ENCODE results near the gene SLC26A1.
"Not testable (repeated sequence)": the region's sequence is repeated elsewhere in the genome, so short reads cannot be mapped to it uniquely, and the experiment has no call there.

Gene SLC26A1

GRCh38 chr4:978957-979701 is 14.1 kb downstream of the SLC26A1 start:
- peaks cover 0 to 5% (median 0%) of the 10 kb centered on the region in 11 experiments; a peak in 1 of 22 replicates for H4K20me1 ChIP-seq
- H3K4me3 ChIP-seq: peak overlapping the region in 2 of 10 experiments; percentile 11 to 29; a peak in 1 of 20 replicates
- H3K27ac ChIP-seq: peak overlapping the region in 5 of 11 experiments; percentile 34 to 64 (median 55); a peak in 11 of 22 replicates
- H3K27me3 ChIP-seq: no peaks in the 10 kb centered on the region
- peak in 4 of 11 experiments; percentile 11 to 55 (median 44); a peak in 3 of 22 replicates for TF ChIP-seq Cebpa-rat (IDR thresholded peaks at IDR 0.05)
- H3K36me3 ChIP-seq: no peaks in the 10 kb centered on the region
- peaks cover 0 to 45% (median 19%) of the 10 kb centered on the region in 10 experiments; a peak in 13 of 20 replicates for H3K4me1 ChIP-seq
- H3K9me3 ChIP-seq (replicated peaks in 1 of 11): peaks cover 6 to 12% (median 10%) of the 10 kb centered on the region in 11 experiments; a peak in 20 of 22 replicates
- peak overlapping the region in 4 of 11 experiments; percentile 5 to 52 (median 34); a peak in 6 of 22 replicates for H3K9ac ChIP-seq
- peak overlapping the region in 8 of 11 experiments; percentile 30 to 93 (median 76); a peak in 15 of 22 replicates for H3K4me2 ChIP-seq

GRCh38 chr4:976016-976415 is 17.2 kb downstream of the SLC26A1 start:
- H3K4me2 ChIP-seq, H3K4me3 ChIP-seq, H3K9ac ChIP-seq, H3K36me3 ChIP-seq, H3K27me3 ChIP-seq, H3K27ac ChIP-seq: not testable (repeated sequence)
- H4K20me1 ChIP-seq: peaks cover 17 to 24% (median 21%) of the 10 kb centered on the region in 11 experiments; a peak in 21 of 22 replicates
- peaks cover 6 to 17% (median 15%) of the 10 kb centered on the region in 11 experiments; a peak in 20 of 22 replicates for H3K9me3 ChIP-seq (replicated peaks in 1 of 11)
- peaks cover 18 to 60% (median 38%) of the 10 kb centered on the region in 10 experiments for H3K4me1 ChIP-seq

- H4K20me1 ChIP-seq: peaks cover 25 to 35% (median 33%) of the 10 kb centered on the region in 11 experiments; a peak in 21 of 22 replicates
- peaks cover 6 to 17% (median 15%) of the 10 kb centered on the region in 11 experiments; a peak in 20 of 22 replicates for H3K9me3 ChIP-seq (replicated peaks in 1 of 11)
- H3K4me2 ChIP-seq: no peak overlapping the region
- H3K4me1 ChIP-seq: peaks cover 20 to 59% (median 41%) of the 10 kb centered on the region in 10 experiments
- no peak overlapping the region for H3K4me3 ChIP-seq
- no peak overlapping the region for H3K27ac ChIP-seq
- no peak overlapping the region for H3K9ac ChIP-seq
- no peaks in the 10 kb centered on the region for H3K27me3 ChIP-seq
- peaks cover 0 to 13% (median 0%) of the 10 kb centered on the region in 11 experiments; a peak in 5 of 22 replicates for H3K36me3 ChIP-seq
- no peak for TF ChIP-seq Cebpa-rat (IDR thresholded peaks at IDR 0.05)
Observed at GRCh38 chr4:974668-975067, 18.5 kb downstream of the SLC26A1 start.

- Histone ChIP-seq H3K9ac (peak within 1 kb of the TSS; percentile 80 to 93 (median 88)), H3K36me3 (peaks cover 0 to 19% (median 5%) of the 10 kb centered on the region in 11 experiments; a peak in 7 of 22 replicates), H3K4me3 (peak within 1 kb of the TSS; percentile 79 to 99 (median 94)), H4K20me1 (peaks cover 25 to 43% (median 40%) of the 10 kb centered on the region in 11 experiments), H3K9me3 (replicated peaks in 1 of 11) (peaks cover 6 to 17% (median 15%) of the 10 kb centered on the region in 11 experiments; a peak in 20 of 22 replicates), H3K27ac (peak within 1 kb of the TSS; percentile 54 to 83 (median 76)), H3K4me2 (peak within 1 kb of the TSS; percentile 92 to 100 (median 100)), H3K27me3 (no peaks in the 10 kb centered on the region), H3K4me1 (peaks cover 28 to 54% (median 38%) of the 10 kb centered on the region in 10 experiments)
- no peak for TF ChIP-seq Cebpa-rat (IDR thresholded peaks at IDR 0.05)
Observed at GRCh38 chr4:973431-974397, 19.5 kb downstream of the SLC26A1 start, which contains the start of gene DGKQ. Gene DGKQ (minus strand): TSS chr4:973569. CDS start chr4:973482, 87 bp downstream.

- H3K4me2 ChIP-seq: peak overlapping the region; percentile 92 to 100 (median 100)
- no peaks in the 10 kb centered on the region for H3K27me3 ChIP-seq
- H3K9me3 ChIP-seq (replicated peaks in 1 of 11): peaks cover 6 to 17% (median 15%) of the 10 kb centered on the region in 11 experiments; a peak in 20 of 22 replicates
- peaks cover 0 to 24% (median 7%) of the 10 kb centered on the region in 11 experiments; a peak in 10 of 22 replicates for H3K36me3 ChIP-seq
- H3K4me3 ChIP-seq: peak overlapping the region; percentile 79 to 99 (median 94)
- peak overlapping the region; percentile 54 to 83 (median 76) for H3K27ac ChIP-seq
- H3K9ac ChIP-seq: peak overlapping the region; percentile 80 to 93 (median 88)
- peaks cover 29 to 51% (median 39%) of the 10 kb centered on the region in 10 experiments for H3K4me1 ChIP-seq
- H4K20me1 ChIP-seq: peaks cover 25 to 48% (median 45%) of the 10 kb centered on the region in 11 experiments
- no peak for TF ChIP-seq Cebpa-rat (IDR thresholded peaks at IDR 0.05)
Observed at GRCh38 chr4:972651-973424, 20.4 kb downstream of the SLC26A1 start.

GRCh38 chr4:971666-972500 is 21.3 kb downstream of the SLC26A1 start:
- peak overlapping the region; percentile 79 to 99 (median 94) for H3K4me3 ChIP-seq
- no peak for TF ChIP-seq Cebpa-rat (IDR thresholded peaks at IDR 0.05)
- H3K4me2 ChIP-seq: peak overlapping the region; percentile 92 to 100 (median 100)
- H3K27ac ChIP-seq: peak overlapping the region in 6 of 11 experiments; percentile 73 to 81 (median 76); a peak in 7 of 22 replicates
- peaks cover 29 to 47% (median 37%) of the 10 kb centered on the region in 10 experiments for H3K4me1 ChIP-seq
- H3K9ac ChIP-seq: peak overlapping the region; percentile 80 to 93 (median 88)
- peaks cover 6 to 17% (median 15%) of the 10 kb centered on the region in 11 experiments; a peak in 20 of 22 replicates for H3K9me3 ChIP-seq (replicated peaks in 1 of 11)
- no peaks in the 10 kb centered on the region for H3K27me3 ChIP-seq
- H4K20me1 ChIP-seq: peaks cover 25 to 55% (median 45%) of the 10 kb centered on the region in 11 experiments
- H3K36me3 ChIP-seq: peaks cover under 1 to 33% (median 14%) of the 10 kb centered on the region in 11 experiments; a peak in 13 of 22 replicates

Data from BLaER1 treated with 17β-estradiol and CSF1 and Interleukin-3, amounts not matched to agents 10 nM and 100 nM (cell line).